Uterus (tissue), 2 donors: ENCODE data around the gene DNMT3L.

Experiments
- POLR2A ChIP-seq, 2 donors: fragments of 450-650 bp; IDR thresholded peaks; one replicate each; pipeline ENCODE4 v1.6.1; 2016; ENCODE audit warnings: antibody characterized with exemption in 2 of 2, mild to moderate bottlenecking in 1 of 2, moderate library complexity in 1 of 2
- TF ChIP-seq, protein P1 (sequence below), 4 experiments: fragments of 200-600 bp in 2 of 4; fragments of 450-650 bp in 2 of 4; sonication (generic) in 2 of 4; IDR thresholded peaks; one replicate each; pipeline ENCODE4 v1.5.1; 2016 to 2019; ENCODE audit warnings: antibody characterized with exemption in 4 of 4, mild to moderate bottlenecking in 2 of 4, moderate library complexity in 1 of 4

DNA sequence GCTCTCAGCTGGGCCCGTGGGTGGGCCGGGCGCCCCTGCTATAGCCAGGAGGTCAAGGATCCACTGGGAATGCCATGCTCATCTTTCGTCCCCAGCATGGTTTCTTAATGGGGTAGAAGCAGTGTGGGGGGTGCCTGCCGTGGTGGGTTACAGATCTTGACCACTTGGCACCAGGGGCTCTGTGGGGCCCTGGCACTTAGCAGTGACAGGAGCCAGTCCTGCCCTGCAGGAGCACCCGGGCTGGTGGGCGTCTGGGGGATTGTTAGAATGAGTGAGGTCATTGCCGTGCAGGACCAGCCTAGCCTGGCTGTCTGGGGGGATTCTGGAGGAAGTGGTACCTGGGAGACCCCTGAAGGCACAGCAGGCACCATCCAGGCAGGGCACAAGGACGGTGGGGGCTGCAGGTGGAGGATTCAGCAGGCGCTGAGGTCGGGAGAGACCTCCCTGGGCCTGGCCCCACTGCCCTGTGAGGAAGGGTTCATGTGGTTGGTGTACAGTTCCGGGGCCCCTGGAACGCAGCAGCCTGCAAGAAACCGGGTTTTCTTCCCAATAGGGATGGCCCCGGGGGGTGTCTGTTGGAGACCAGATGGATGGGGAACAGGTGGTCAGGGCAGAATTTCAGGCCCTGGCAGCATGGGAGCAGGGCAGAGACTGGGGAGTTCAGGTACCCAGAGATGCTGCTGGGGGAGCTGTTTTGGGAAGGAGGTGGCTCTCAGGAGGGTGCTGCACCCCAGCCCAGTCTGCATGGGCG lies 28.8 kb upstream of the DNMT3L start:
- TF ChIP-seq, protein P1, sequence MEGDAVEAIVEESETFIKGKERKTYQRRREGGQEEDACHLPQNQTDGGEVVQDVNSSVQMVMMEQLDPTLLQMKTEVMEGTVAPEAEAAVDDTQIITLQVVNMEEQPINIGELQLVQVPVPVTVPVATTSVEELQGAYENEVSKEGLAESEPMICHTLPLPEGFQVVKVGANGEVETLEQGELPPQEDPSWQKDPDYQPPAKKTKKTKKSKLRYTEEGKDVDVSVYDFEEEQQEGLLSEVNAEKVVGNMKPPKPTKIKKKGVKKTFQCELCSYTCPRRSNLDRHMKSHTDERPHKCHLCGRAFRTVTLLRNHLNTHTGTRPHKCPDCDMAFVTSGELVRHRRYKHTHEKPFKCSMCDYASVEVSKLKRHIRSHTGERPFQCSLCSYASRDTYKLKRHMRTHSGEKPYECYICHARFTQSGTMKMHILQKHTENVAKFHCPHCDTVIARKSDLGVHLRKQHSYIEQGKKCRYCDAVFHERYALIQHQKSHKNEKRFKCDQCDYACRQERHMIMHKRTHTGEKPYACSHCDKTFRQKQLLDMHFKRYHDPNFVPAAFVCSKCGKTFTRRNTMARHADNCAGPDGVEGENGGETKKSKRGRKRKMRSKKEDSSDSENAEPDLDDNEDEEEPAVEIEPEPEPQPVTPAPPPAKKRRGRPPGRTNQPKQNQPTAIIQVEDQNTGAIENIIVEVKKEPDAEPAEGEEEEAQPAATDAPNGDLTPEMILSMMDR (IDR thresholded peaks at IDR 0.05) = no peak
- no peak for TF ChIP-seq POLR2A (IDR thresholded peaks at IDR 0.05)
